ENCODE measurements around the gene TMEM255B. TPM values are rescaled to one million over a fixed set of nuclear protein-coding genes. Genes with fewer than 3 reads are reported as not detected.
"Not testable (repeated sequence)": the region's sequence is repeated elsewhere in the genome, so short reads cannot be mapped to it uniquely, and the experiment has no call there.

Gene TMEM255B
- total and polyA plus RNA-seq, 5 donors, result 6.2 to 9.9 (median 8.8) TPM

GRCh38 chr13:113783200-113783881, 24.3 kb downstream of the TMEM255B start:
- DNase-seq (no peak), ATAC-seq (no peak)
- H3K4me3 ChIP-seq (ENCODE audit: low read length), result no peak overlapping the region
- no peaks in the 10 kb centered on the region for H3K27me3 ChIP-seq (ENCODE audit: control insufficient read depth, insufficient read depth)
- H3K27ac ChIP-seq (ENCODE audit: low read length), result no peak overlapping the region
- 72% methylated on average over 12 of the region's 12 CpGs for WGBS
- intact Hi-C loops (cut with DNase I), result no loop called here
- no peaks in the 10 kb centered on the region for H3K4me1 ChIP-seq (ENCODE audit: control insufficient read depth, insufficient read depth, low read length)
- H3K9me3 ChIP-seq (ENCODE audit: control insufficient read depth, low read length), result no peaks in the 10 kb centered on the region

GRCh38 chr13:113783966-113784644, 25.1 kb downstream of the TMEM255B start:
- no peak overlapping the region for H3K4me3 ChIP-seq (ENCODE audit: low read length)
- no peaks in the 10 kb centered on the region for H3K4me1 ChIP-seq (ENCODE audit: control insufficient read depth, insufficient read depth, low read length)
- intact Hi-C loops (cut with DNase I), result no loop called here
- no peak for ATAC-seq
- no peak for DNase-seq
- WGBS, result 82% methylated on average over 10 of the region's 10 CpGs
- H3K27ac ChIP-seq (ENCODE audit: low read length), result no peak overlapping the region
- H3K9me3 ChIP-seq (ENCODE audit: control insufficient read depth, low read length), result no peaks in the 10 kb centered on the region
- H3K27me3 ChIP-seq (ENCODE audit: control insufficient read depth, insufficient read depth), result no peaks in the 10 kb centered on the region

- intact Hi-C loops (cut with DNase I), result no loop called here
- Histone ChIP-seq H3K9me3 (ENCODE audit: control insufficient read depth, low read length) (no peaks in the 10 kb centered on the region), H3K4me3 (ENCODE audit: low read length) (no peak overlapping the region), H3K4me1 (ENCODE audit: control insufficient read depth, insufficient read depth, low read length) (no peaks in the 10 kb centered on the region), H3K27ac (ENCODE audit: low read length) (no peak overlapping the region), H3K27me3 (ENCODE audit: control insufficient read depth, insufficient read depth) (no peaks in the 10 kb centered on the region)
- DNase-seq (no peak), ATAC-seq (no peak)
- 77% methylated on average over 5 of the region's 5 CpGs for WGBS
Measured at GRCh38 chr13:113784645-113785024, 25.6 kb downstream of the TMEM255B start.

DNA sequence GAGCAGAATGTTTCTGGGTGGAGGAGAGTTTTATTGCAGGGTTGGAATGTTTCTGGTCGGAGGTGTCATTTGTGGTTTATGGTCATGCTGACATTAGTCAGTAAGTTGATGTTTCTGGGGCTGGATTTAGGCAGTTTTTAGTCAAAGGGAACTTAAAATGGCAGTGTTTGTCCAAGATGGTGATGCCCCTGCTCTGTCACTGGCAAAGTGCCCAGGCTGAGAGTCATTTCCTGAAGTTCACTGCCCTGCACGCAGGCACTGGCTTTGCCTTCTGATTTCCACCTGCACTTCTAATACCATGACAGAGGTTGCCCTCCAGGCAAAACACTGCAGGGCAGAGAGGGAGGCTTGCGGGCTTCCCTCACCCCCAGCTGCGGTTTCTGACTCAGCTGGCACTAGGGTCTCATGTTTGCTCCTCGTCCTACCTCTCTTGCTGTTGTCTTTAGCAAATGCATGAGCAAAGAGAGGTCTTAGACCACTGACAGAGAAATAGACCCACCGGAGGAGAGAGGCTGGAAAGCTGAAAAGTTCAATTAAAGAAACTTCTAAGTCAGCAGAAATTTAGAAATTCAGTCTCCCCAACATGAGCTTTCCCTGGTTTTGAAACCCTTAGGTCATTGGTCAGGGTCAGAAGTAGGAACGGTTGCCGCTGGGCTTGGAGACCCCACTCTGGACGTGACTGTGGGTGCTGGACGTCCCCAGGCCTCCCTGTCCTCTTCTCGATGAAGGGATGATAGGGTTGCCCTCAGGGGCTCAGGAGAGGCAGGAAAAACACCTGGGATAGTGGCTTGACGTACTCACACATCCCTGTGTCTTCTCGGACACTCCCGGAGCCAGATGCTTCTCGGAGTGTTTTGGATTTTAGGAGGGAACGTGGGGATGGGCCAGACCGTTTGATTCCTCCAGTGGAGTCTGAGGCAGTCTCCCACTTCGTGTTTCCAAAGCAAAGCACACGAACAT, 26.3 kb downstream of the TMEM255B start:
- Histone ChIP-seq H3K9me3 (ENCODE audit: control insufficient read depth, low read length) (no peaks in the 10 kb centered on the region), H3K4me3 (ENCODE audit: low read length) (no peak overlapping the region), H3K4me1 (ENCODE audit: control insufficient read depth, insufficient read depth, low read length) (no peaks in the 10 kb centered on the region), H3K27me3 (ENCODE audit: control insufficient read depth, insufficient read depth) (no peaks in the 10 kb centered on the region), H3K27ac (ENCODE audit: low read length) (no peak overlapping the region)
- ATAC-seq (no peak), DNase-seq (no peak)
- intact Hi-C loops (cut with DNase I), result no loop called here
- 85% methylated on average over 19 of the region's 19 CpGs for WGBS

DNA sequence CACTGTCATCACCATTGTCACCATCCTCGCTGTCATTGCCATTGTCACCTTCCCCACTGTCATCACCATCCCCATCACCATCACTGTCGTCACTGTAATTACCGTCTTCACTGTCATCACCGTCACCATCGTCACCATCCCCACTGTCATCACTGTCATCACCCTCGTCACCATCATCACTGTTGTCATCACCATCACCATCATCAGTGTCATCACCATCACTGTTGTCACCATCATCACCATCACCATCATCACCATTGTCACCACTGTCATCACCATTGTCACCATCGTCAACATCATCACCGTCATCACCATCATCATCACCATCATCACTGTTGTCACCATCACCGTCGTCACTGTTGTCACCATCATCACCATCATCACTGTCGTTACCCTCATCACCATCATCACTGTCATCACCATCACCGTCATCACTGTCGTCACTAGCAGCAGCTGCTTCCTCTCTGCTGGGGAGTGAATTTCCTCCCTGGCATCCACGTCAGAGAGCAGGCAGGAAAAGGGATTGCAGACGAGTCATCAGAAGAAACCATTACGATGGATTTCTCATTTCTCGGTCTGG, 27.3 kb downstream of the TMEM255B start:
- intact Hi-C loops (cut with DNase I), result no loop called here
- no peaks in the 10 kb centered on the region for H3K27me3 ChIP-seq (ENCODE audit: control insufficient read depth, insufficient read depth)
- 73% methylated on average over 17 of the region's 17 CpGs for WGBS
- no peaks in the 10 kb centered on the region for H3K4me1 ChIP-seq (ENCODE audit: control insufficient read depth, insufficient read depth, low read length)
- H3K27ac ChIP-seq (ENCODE audit: low read length), result no peak overlapping the region
- H3K4me3 ChIP-seq (ENCODE audit: low read length), result no peak overlapping the region
- DNase-seq (no peak), ATAC-seq (no peak)
- H3K9me3 ChIP-seq (ENCODE audit: control insufficient read depth, low read length), result no peaks in the 10 kb centered on the region

DNA sequence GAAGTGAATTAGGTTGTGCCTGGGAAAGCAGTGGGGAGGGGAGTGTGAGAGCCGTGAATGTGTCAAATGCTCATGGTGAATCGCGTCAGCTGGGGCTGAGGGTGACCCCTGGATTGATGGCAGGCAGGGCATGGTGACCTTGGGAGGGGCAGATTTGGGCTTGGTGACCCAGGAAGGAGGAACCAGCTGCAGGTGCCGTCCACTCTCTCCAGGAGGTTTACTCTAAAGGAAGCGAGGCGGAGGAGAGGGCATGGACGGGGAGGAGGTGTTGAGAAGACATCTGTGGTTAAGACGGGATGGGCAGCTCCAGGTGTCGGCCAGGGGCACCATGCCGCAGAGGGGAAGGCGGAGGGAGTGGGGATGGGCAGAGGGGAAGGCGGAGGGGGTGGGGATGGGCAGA, 28.7 kb downstream of the TMEM255B start:
- H3K4me1 ChIP-seq (ENCODE audit: control insufficient read depth, insufficient read depth, low read length), result no peaks in the 10 kb centered on the region
- H3K4me3 ChIP-seq (ENCODE audit: low read length), result no peak overlapping the region
- H3K9me3 ChIP-seq (ENCODE audit: control insufficient read depth, low read length), result no peaks in the 10 kb centered on the region
- ATAC-seq, result no peak
- DNase-seq, result no peak
- no peaks in the 10 kb centered on the region for H3K27me3 ChIP-seq (ENCODE audit: control insufficient read depth, insufficient read depth)
- H3K27ac ChIP-seq (ENCODE audit: low read length), result no peak overlapping the region
- intact Hi-C loops (cut with DNase I), result no loop called here
- WGBS, result 83% methylated on average over 12 of the region's 12 CpGs

- no peaks in the 10 kb centered on the region for H3K4me1 ChIP-seq (ENCODE audit: control insufficient read depth, insufficient read depth, low read length)
- no peaks in the 10 kb centered on the region for H3K27me3 ChIP-seq (ENCODE audit: control insufficient read depth, insufficient read depth)
- intact Hi-C loops (cut with DNase I), result no loop called here
- H3K4me3 ChIP-seq (ENCODE audit: low read length), result no peak overlapping the region
- WGBS, result 87% methylated on average over 31 of the region's 31 CpGs
- peak in 1 of 2 donors; percentile 15 for ATAC-seq
- H3K27ac ChIP-seq (ENCODE audit: low read length), result no peak overlapping the region
- H3K9me3 ChIP-seq (ENCODE audit: control insufficient read depth, low read length), result no peaks in the 10 kb centered on the region
- DNase-seq, result peak in 1 of 3 donors; percentile 51
Measured at GRCh38 chr13:113788413-113789135, 29.5 kb downstream of the TMEM255B start.

DNA sequence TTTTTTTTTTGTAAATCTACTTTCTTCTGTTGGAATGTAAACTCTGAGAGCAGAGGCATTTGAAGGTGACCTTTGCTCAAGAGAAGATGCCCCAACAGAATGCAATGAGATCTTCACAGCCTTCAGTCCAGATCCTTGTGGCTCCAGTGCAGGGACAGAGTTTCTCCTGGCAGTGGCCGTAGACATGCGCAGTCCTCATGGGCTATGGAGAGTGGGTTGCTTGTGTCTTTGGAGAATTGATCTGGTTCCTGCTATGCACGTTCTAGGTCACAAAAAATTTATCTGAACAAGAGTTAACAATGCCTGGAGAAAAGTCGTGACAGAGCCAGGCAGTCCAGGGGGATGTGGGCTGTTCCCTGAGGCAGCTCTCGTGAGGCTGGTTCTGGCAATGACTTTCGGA, 30.1 kb downstream of the TMEM255B start:
- intact Hi-C loops (cut with DNase I), result no loop called here
- H3K9me3 ChIP-seq (ENCODE audit: control insufficient read depth, low read length), result no peaks in the 10 kb centered on the region
- no peak overlapping the region for H3K4me3 ChIP-seq (ENCODE audit: low read length)
- DNase-seq, result no peak
- no peak overlapping the region for H3K27ac ChIP-seq (ENCODE audit: low read length)
- no peaks in the 10 kb centered on the region for H3K4me1 ChIP-seq (ENCODE audit: control insufficient read depth, insufficient read depth, low read length)
- 74% methylated on average over 6 of the region's 6 CpGs for WGBS
- H3K27me3 ChIP-seq (ENCODE audit: control insufficient read depth, insufficient read depth), result no peaks in the 10 kb centered on the region
- no peak for ATAC-seq

GRCh38 chr13:113789931-113790330, 30.9 kb downstream of the TMEM255B start:
- WGBS, result 95% methylated on average over 13 of the region's 13 CpGs

DNA sequence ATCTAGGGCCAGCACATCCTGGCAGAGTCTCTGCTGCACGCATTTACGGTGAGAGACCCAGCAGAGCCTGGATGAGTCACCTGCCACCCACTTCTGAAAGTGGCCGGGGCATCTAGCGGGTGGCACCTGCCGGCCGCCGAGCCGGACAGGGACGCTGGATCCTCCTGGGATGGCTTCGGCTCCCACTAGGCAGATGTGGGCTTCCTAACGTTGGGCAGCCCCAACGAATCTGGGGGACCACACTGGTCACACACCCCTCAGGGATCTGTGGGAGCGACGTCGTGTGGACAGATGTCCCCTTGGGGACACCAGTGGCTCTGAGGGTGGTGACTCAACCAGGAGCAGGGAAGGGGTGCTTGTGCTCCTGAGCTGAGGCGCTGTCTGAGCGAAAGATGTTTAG, 32.2 kb downstream of the TMEM255B start:
- Histone ChIP-seq H3K27me3 (ENCODE audit: control insufficient read depth, insufficient read depth) (no peaks in the 10 kb centered on the region), H3K4me3 (ENCODE audit: low read length) (no peak overlapping the region), H3K4me1 (ENCODE audit: control insufficient read depth, insufficient read depth, low read length) (no peaks in the 10 kb centered on the region), H3K9me3 (ENCODE audit: control insufficient read depth, low read length) (no peaks in the 10 kb centered on the region), H3K27ac (ENCODE audit: low read length) (no peak overlapping the region)
- DNase-seq (no peak), ATAC-seq (no peak)
- 82% methylated on average over 17 of the region's 17 CpGs for WGBS
- intact Hi-C loops (cut with DNase I), result no loop called here

More at GRCh38 chr13:113789931-113790330, 30.9 kb downstream of the TMEM255B start:
- H3K4me3 ChIP-seq (ENCODE audit: low read length); H3K27ac ChIP-seq (ENCODE audit: low read length); H3K4me1 ChIP-seq (ENCODE audit: control insufficient read depth, insufficient read depth, low read length); DNase-seq; H3K27me3 ChIP-seq (ENCODE audit: control insufficient read depth, insufficient read depth); H3K9me3 ChIP-seq (ENCODE audit: control insufficient read depth, low read length); intact Hi-C loops (cut with DNase I); ATAC-seq: not testable (repeated sequence)

All from right cardiac atrium (tissue), 5 donors.